ENCODE results near the gene PSRC1. TPM values are rescaled to one million over a fixed set of nuclear protein-coding genes. Genes with fewer than 3 reads are reported as not detected.

Gene PSRC1
- polyA plus RNA-seq, 1 of the 3 experiments (the other 2 are of a cell fraction): 19.4 TPM

- TF ChIP-seq RAD21 (IDR thresholded peaks at IDR 0.05; ENCODE audit: low read length) (no peak), JUND (IDR thresholded peaks at IDR 0.05) (no peak), TEAD4 (IDR thresholded peaks at IDR 0.05; ENCODE audit: borderline replicate concordance, insufficient read depth) (no peak), EP300 (IDR thresholded peaks at IDR 0.05; ENCODE audit: borderline replicate concordance in 1 of 2, low read depth in 1 of 2, low read length in 1 of 2) (no peak)
- Histone ChIP-seq H3K9me2 (no peaks in the 10 kb centered on the region), H3K4me3 (ENCODE audit: low read depth in 2 of 2, low read length in 1 of 2) (peak overlapping the region; percentile 69 to 84), H4K20me1 (ENCODE audit: insufficient read depth) (no peaks in the 10 kb centered on the region), H3K27ac (ENCODE audit: low read depth in 2 of 2, low read length in 1 of 2) (peak overlapping the region; percentile 73 to 96), H3K4me2 (peak overlapping the region; percentile 82), H3K36me3 (replicated peaks in 1 of 2; ENCODE audit: control insufficient read depth in 1 of 2, insufficient read depth in 2 of 2, low read length in 1 of 2) (no peaks in the 10 kb centered on the region), H3K9ac (peak overlapping the region; percentile 68), H3K9me3 (no peaks in the 10 kb centered on the region), H3K27me3 (ENCODE audit: insufficient read depth) (no peaks in the 10 kb centered on the region), H3K4me1 (ENCODE audit: control insufficient read depth in 1 of 2, insufficient read depth in 2 of 2, low read depth in 1 of 2, low read length in 1 of 2) (peaks cover 0 to 18% of the 10 kb centered on the region in 2 experiments; a peak in 1 of 4 replicates), H3K79me2 (ENCODE audit: insufficient read depth) (peaks cover 26% of the 10 kb centered on the region; the same call in 1 of the 2 replicates), H2AFZ (ENCODE audit: low read depth) (peak overlapping the region; percentile 86), H3F3A (replicated peaks; ENCODE audit: insufficient read depth) (peaks cover 4% of the 10 kb centered on the region)
- no peak for DNase-seq
- WGBS (ENCODE audit: low lambda C conversion rate): 92% methylated on average over 17 of the region's 17 CpGs
- ChIA-PET POLR2A (interaction anchor here (1.4 to 1.5 kb wide), 3 partner anchors 30 to 184 kb away, joined by 5 to 9 read pairs (median 9); partner anchors contain the start of gene SORT1), CTCF (interaction anchor here (1.2 to 8.7 kb wide), 5 partner anchors 20 to 248 kb away, joined by 4 to 252 read pairs (median 6); partner anchors contain the start of genes CELSR2 and SORT1)
Measured at GRCh38 chr1:109283748-109284600, 1.0 kb upstream of the PSRC1 start.

GRCh38 chr1:109282497-109282951 lies 421 bp downstream of the PSRC1 start:
- H4K20me1 ChIP-seq (ENCODE audit: insufficient read depth): no peaks in the 10 kb centered on the region
- 1% methylated on average over 9 of the region's 10 CpGs for WGBS (ENCODE audit: low lambda C conversion rate)
- TF ChIP-seq RXRA (IDR thresholded peaks at IDR 0.05; ENCODE audit: borderline replicate concordance, low read depth) (no peak), GABPA (IDR thresholded peaks at IDR 0.05; ENCODE audit: low read depth) (no peak), RFX5 (IDR thresholded peaks at IDR 0.05; ENCODE audit: low read length) (no peak), RAD21 (IDR thresholded peaks at IDR 0.05; ENCODE audit: low read length) (no peak), NFIC (IDR thresholded peaks at IDR 0.05; ENCODE audit: borderline replicate concordance) (no peak), TCF12 (IDR thresholded peaks at IDR 0.05) (no peak), JUND (IDR thresholded peaks at IDR 0.05) (no peak), CTCF (IDR thresholded peaks at IDR 0.05) (no peak), CHD2 (IDR thresholded peaks at IDR 0.05; ENCODE audit: low read length, partially characterized antibody) (no peak), MXI1 (IDR thresholded peaks at IDR 0.05; ENCODE audit: low read depth, low read length) (no peak), FOXJ3 (CRISPR knock-in tag; IDR thresholded peaks at IDR 0.05) (no peak), SIN3A (IDR thresholded peaks at IDR 0.05; ENCODE audit: borderline replicate concordance, low read depth, low read length) (no peak), MEF2A (IDR thresholded peaks at IDR 0.05; ENCODE audit: borderline replicate concordance, low read depth) (no peak), ELF1 (IDR thresholded peaks at IDR 0.05) (no peak), TAF1 (IDR thresholded peaks at IDR 0.05; ENCODE audit: borderline replicate concordance, low read depth, low read length) (no peak), YY1 (IDR thresholded peaks at IDR 0.05; ENCODE audit: low read depth) (no peak)
- TF ChIP-seq, protein P1, sequence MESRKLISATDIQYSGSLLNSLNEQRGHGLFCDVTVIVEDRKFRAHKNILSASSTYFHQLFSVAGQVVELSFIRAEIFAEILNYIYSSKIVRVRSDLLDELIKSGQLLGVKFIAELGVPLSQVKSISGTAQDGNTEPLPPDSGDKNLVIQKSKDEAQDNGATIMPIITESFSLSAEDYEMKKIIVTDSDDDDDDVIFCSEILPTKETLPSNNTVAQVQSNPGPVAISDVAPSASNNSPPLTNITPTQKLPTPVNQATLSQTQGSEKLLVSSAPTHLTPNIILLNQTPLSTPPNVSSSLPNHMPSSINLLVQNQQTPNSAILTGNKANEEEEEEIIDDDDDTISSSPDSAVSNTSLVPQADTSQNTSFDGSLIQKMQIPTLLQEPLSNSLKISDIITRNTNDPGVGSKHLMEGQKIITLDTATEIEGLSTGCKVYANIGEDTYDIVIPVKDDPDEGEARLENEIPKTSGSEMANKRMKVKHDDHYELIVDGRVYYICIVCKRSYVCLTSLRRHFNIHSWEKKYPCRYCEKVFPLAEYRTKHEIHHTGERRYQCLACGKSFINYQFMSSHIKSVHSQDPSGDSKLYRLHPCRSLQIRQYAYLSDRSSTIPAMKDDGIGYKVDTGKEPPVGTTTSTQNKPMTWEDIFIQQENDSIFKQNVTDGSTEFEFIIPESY (IDR thresholded peaks at IDR 0.05; ENCODE audit: borderline replicate concordance, low read depth): no peak
- TF ChIP-seq, protein P2, sequence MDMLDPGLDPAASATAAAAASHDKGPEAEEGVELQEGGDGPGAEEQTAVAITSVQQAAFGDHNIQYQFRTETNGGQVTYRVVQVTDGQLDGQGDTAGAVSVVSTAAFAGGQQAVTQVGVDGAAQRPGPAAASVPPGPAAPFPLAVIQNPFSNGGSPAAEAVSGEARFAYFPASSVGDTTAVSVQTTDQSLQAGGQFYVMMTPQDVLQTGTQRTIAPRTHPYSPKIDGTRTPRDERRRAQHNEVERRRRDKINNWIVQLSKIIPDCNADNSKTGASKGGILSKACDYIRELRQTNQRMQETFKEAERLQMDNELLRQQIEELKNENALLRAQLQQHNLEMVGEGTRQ (IDR thresholded peaks at IDR 0.05; ENCODE audit: borderline replicate concordance, low read depth, low read length): no peak
- TF ChIP-seq, protein P3, sequence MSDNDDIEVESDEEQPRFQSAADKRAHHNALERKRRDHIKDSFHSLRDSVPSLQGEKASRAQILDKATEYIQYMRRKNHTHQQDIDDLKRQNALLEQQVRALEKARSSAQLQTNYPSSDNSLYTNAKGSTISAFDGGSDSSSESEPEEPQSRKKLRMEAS (IDR thresholded peaks at IDR 0.05; ENCODE audit: low read depth): no peak
- H3K4me2 ChIP-seq: peak overlapping the region; percentile 82
- H3K9me2 ChIP-seq: no peaks in the 10 kb centered on the region
- peaks cover 26% of the 10 kb centered on the region; the same call in 1 of the 2 replicates for H3K79me2 ChIP-seq (ENCODE audit: insufficient read depth)
- no peaks in the 10 kb centered on the region for H3K9me3 ChIP-seq
- H2AFZ ChIP-seq (ENCODE audit: low read depth): peak overlapping the region; percentile 86
- peaks cover 0 to 22% of the 10 kb centered on the region in 2 experiments; a peak in 1 of 4 replicates for H3K4me1 ChIP-seq (ENCODE audit: control insufficient read depth in 1 of 2, insufficient read depth in 2 of 2, low read depth in 1 of 2, low read length in 1 of 2)
- CTCF ChIA-PET: interaction anchor here (1.1 to 8.7 kb wide), 6 partner anchors 19 to 250 kb away, joined by 3 to 252 read pairs (median 6); partner anchors contain the start of genes CELSR2 and SORT1
- H3K27ac ChIP-seq (ENCODE audit: low read depth in 2 of 2, low read length in 1 of 2): peak overlapping the region; percentile 45 to 73; a peak in 3 of 4 replicates
- peaks cover 11% of the 10 kb centered on the region for H3F3A ChIP-seq (replicated peaks; ENCODE audit: insufficient read depth)
- POLR2A ChIA-PET: interaction anchor here (0.6 to 1.5 kb wide), 8 partner anchors 29 to 266 kb away, joined by 3 to 9 read pairs (median 5); partner anchors contain the start of genes CELSR2, GNAI3 and SORT1
- no peaks in the 10 kb centered on the region for H3K36me3 ChIP-seq (replicated peaks in 1 of 2; ENCODE audit: control insufficient read depth in 1 of 2, insufficient read depth in 2 of 2, low read length in 1 of 2)
- peak overlapping the region; percentile 68 for H3K9ac ChIP-seq
- H3K4me3 ChIP-seq (ENCODE audit: low read depth in 2 of 2, low read length in 1 of 2): peak overlapping the region; percentile 69 to 84
- no peak for DNase-seq
- H3K27me3 ChIP-seq (ENCODE audit: insufficient read depth): no peaks in the 10 kb centered on the region

Measured in SK-N-SH (cell line).